ENCODE measurements around the gene KRTAP13-4. TPM values are rescaled to one million over a fixed set of nuclear protein-coding genes. Genes with fewer than 3 reads are reported as not detected.

The KRTAP13-4 gene
- total RNA-seq, 1 experiment from 2014 or later, result not detected

DNA sequence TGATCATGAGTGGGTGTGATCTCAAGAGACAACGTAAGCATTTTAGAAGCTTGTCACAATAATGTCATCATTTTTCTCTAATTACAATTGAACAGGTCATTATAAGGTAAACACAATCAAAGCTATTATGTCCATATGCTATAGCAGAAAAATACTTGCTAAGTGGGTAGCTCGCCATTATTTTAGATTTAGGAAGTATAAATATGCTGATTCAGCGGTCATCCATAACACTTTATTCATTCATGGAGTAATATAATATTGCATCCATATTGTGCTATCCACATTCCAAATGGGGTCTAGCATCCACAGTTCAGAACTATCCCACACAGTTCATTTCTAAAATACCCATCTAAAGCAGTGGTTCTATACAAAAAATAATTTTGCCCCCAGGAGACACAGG is 18.5 kb downstream of the KRTAP13-4 start:
- no peak for DNase-seq (ENCODE audit: low read depth, low spot score)
- no peak for ATAC-seq
- in situ Hi-C loops (cut with HindIII; ENCODE audit: low pct_unique_long_range_greater_than_20kb, low sequenced_read_pairs), result no loop called here

DNA sequence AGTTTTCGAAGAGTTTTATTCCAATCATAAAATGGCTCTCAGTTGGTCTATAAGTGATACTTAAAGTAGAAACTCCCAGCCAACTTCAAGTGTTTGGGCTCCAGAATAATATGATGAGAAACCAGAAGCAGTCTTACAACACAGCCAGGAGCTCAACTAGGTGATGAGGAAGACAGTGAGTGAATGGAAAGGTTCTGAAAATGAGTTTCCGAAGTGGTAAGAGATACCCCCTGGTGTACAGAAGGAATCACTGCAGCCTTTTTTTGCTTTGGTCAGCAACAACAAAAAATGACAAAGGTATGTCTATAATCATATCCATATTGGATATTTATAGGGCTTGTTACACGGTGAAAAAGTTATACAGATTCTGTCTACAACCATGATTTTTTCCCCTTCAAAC is 33.7 kb downstream of the KRTAP13-4 start:
- intact Hi-C loops (cut with micrococcal nuclease; ENCODE audit: unreplicated experiment), result no loop called here
- Histone ChIP-seq H3K27ac (ENCODE audit: low read length) (no peak overlapping the region), H3K4me3 (ENCODE audit: low read depth in 2 of 2, low read length in 2 of 2) (no peak overlapping the region), H3K9me3 (ENCODE audit: control insufficient read depth, insufficient read depth, low read depth, low read length) (no peaks in the 10 kb centered on the region), H3K4me1 (ENCODE audit: control insufficient read depth, insufficient read depth, low read length) (no peaks in the 10 kb centered on the region), H3K27me3 (ENCODE audit: control insufficient read depth, insufficient read depth, low read length) (no peaks in the 10 kb centered on the region), H3K36me3 (ENCODE audit: control insufficient read depth, insufficient read depth, low read length) (no peaks in the 10 kb centered on the region)
- no peak for ATAC-seq
- peak; percentile 4 for DNase-seq (ENCODE audit: low read depth, low spot score)
- TF ChIP-seq POLR2AphosphoS5 (IDR thresholded peaks at IDR 0.05; ENCODE audit: low read depth, low read length), result no peak
- TF ChIP-seq, protein P1, sequence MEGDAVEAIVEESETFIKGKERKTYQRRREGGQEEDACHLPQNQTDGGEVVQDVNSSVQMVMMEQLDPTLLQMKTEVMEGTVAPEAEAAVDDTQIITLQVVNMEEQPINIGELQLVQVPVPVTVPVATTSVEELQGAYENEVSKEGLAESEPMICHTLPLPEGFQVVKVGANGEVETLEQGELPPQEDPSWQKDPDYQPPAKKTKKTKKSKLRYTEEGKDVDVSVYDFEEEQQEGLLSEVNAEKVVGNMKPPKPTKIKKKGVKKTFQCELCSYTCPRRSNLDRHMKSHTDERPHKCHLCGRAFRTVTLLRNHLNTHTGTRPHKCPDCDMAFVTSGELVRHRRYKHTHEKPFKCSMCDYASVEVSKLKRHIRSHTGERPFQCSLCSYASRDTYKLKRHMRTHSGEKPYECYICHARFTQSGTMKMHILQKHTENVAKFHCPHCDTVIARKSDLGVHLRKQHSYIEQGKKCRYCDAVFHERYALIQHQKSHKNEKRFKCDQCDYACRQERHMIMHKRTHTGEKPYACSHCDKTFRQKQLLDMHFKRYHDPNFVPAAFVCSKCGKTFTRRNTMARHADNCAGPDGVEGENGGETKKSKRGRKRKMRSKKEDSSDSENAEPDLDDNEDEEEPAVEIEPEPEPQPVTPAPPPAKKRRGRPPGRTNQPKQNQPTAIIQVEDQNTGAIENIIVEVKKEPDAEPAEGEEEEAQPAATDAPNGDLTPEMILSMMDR (IDR thresholded peaks at IDR 0.05), result peak; percentile 52
- CTCF ChIA-PET, result interaction anchor here (0.5 kb wide), 1 partner anchor 122 kb away, joined by 3 read pairs; no protein-coding TSS in a partner anchor
- in situ Hi-C loops (cut with HindIII; ENCODE audit: low pct_unique_long_range_greater_than_20kb, low sequenced_read_pairs), result no loop called here
- BruUV-seq (replicated peaks), result no TSS peak
- POLR2A ChIA-PET, result no interaction called here

More for the DNA sequence above, 18.5 kb downstream of the KRTAP13-4 start:
- no TSS peak for BruUV-seq (replicated peaks)
- H3K4me3 ChIP-seq (ENCODE audit: low read depth in 2 of 2, low read length in 2 of 2), result no peak overlapping the region
- ChIA-PET POLR2A (no interaction called here), CTCF (no interaction called here)
- H3K27me3 ChIP-seq (ENCODE audit: control insufficient read depth, insufficient read depth, low read length), result no peaks in the 10 kb centered on the region
- intact Hi-C loops (cut with micrococcal nuclease; ENCODE audit: unreplicated experiment), result no loop called here
- no peaks in the 10 kb centered on the region for H3K36me3 ChIP-seq (ENCODE audit: control insufficient read depth, insufficient read depth, low read length)
- TF ChIP-seq POLR2AphosphoS5 (IDR thresholded peaks at IDR 0.05; ENCODE audit: low read depth, low read length), result no peak
- TF ChIP-seq TCF7L2 (IDR thresholded peaks at IDR 0.05; ENCODE audit: low read depth, low read length), result no peak
- TF ChIP-seq, protein P1 (IDR thresholded peaks at IDR 0.05), result no peak
- TF ChIP-seq, protein P2, sequence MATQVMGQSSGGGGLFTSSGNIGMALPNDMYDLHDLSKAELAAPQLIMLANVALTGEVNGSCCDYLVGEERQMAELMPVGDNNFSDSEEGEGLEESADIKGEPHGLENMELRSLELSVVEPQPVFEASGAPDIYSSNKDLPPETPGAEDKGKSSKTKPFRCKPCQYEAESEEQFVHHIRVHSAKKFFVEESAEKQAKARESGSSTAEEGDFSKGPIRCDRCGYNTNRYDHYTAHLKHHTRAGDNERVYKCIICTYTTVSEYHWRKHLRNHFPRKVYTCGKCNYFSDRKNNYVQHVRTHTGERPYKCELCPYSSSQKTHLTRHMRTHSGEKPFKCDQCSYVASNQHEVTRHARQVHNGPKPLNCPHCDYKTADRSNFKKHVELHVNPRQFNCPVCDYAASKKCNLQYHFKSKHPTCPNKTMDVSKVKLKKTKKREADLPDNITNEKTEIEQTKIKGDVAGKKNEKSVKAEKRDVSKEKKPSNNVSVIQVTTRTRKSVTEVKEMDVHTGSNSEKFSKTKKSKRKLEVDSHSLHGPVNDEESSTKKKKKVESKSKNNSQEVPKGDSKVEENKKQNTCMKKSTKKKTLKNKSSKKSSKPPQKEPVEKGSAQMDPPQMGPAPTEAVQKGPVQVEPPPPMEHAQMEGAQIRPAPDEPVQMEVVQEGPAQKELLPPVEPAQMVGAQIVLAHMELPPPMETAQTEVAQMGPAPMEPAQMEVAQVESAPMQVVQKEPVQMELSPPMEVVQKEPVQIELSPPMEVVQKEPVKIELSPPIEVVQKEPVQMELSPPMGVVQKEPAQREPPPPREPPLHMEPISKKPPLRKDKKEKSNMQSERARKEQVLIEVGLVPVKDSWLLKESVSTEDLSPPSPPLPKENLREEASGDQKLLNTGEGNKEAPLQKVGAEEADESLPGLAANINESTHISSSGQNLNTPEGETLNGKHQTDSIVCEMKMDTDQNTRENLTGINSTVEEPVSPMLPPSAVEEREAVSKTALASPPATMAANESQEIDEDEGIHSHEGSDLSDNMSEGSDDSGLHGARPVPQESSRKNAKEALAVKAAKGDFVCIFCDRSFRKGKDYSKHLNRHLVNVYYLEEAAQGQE (IDR thresholded peaks at IDR 0.05; ENCODE audit: insufficient read depth in 1 of 2, low read depth in 2 of 2, low read length in 1 of 2), result no peak
- TF ChIP-seq SIN3A (IDR thresholded peaks at IDR 0.05; ENCODE audit: borderline replicate concordance, insufficient read depth, low read depth, low read length), result no peak
- no peaks in the 10 kb centered on the region for H3K4me1 ChIP-seq (ENCODE audit: control insufficient read depth, insufficient read depth, low read length)
- H3K9me3 ChIP-seq (ENCODE audit: control insufficient read depth, insufficient read depth, low read depth, low read length), result no peaks in the 10 kb centered on the region
- no peak overlapping the region for H3K27ac ChIP-seq (ENCODE audit: low read length)
